Thyroid gland (tissue), 4 donors: ENCODE data around the gene DEPDC7. TPM values are rescaled to one million over a fixed set of nuclear protein-coding genes. Genes with fewer than 3 reads are reported as not detected.

ENCODE experiments used
- DNase-seq, 2 donors: peaks; one replicate each; pipeline ENCODE4 v3.0.0-alpha.2; 2019
- H3K27ac ChIP-seq, 3 donors: fragments of 200-600 bp; sonication (generic); 1 replicate in 2 of 3; 2 replicates in 1 of 3; pipeline ENCODE4 v1.5.1; 2016 to 2019; ENCODE audit warnings: mild to moderate bottlenecking in 1 of 3, moderate library complexity in 1 of 3
- H3K27me3 ChIP-seq: fragments of 200-600 bp; sonication (generic); one replicate; pipeline ENCODE4 v1.5.1; 2019
- H3K36me3 ChIP-seq, 2 donors: fragments of 200-600 bp; sonication (generic); one replicate each; pipeline ENCODE4 v1.5.1; 2016 to 2019
- H3K4me1 ChIP-seq, 2 donors: fragments of 200-600 bp; sonication (generic); one replicate each; pipeline ENCODE4 v1.5.1; 2017 to 2019
- H3K4me3 ChIP-seq, 3 donors: fragments of 200-600 bp; sonication (generic); replicated peaks in 1 of 3; 1 replicate in 2 of 3; 2 replicates in 1 of 3; pipeline ENCODE4 v1.5.1; 2016; ENCODE audit warnings: mild to moderate bottlenecking in 1 of 3
- H3K9me3 ChIP-seq: fragments of 200-600 bp; sonication (generic); one replicate; pipeline ENCODE4 v1.5.1; 2017
- POLR2A ChIP-seq, 2 donors: fragments of 450-650 bp; IDR thresholded peaks; one replicate each; pipeline ENCODE4 v1.6.1; 2017; ENCODE audit warnings: antibody characterized with exemption in 2 of 2, mild to moderate bottlenecking in 2 of 2, moderate library complexity in 1 of 2
- WGBS, 2 donors: methylation state at CpG; one replicate each; pipeline ENCODE4 v1.1.5; 2017; 5-methylcytosine and 5-hydroxymethylcytosine counted together
- intact Hi-C: fragments of 100-400 bp; cut with DNase I; formaldehyde crosslinking; loops from one replicate; pipeline ENCODE4 v1.15.1; 2023
- total RNA-seq, 4 donors: library from RNA; depleted of rRNA; stranded (reverse); fragments of >200 nt; gene quantifications; one replicate each; pipeline ENCODE4 v1.2.3, GENCODE V29; 2016
- TF ChIP-seq, protein P1 (sequence below), 6 experiments: fragments of 200-600 bp in 3 of 6; fragments of 450-650 bp in 3 of 6; sonication (generic) in 3 of 6; IDR thresholded peaks; one replicate each; pipeline ENCODE4 v1.5.1; 2016 to 2019; ENCODE audit warnings: antibody characterized with exemption in 6 of 6, mild to moderate bottlenecking in 2 of 6, inconsistent platforms in 1 of 6, moderate library complexity in 1 of 6

Gene DEPDC7
- total RNA-seq, 4 donors from 2014 or later: 0.63 to 2.6 (median 1.6) TPM; not detected in 1

- intact Hi-C loops: no loop called here
- WGBS, 2 donors: 96% methylated on average over 6 of the region's 6 CpGs
- no peak for DNase-seq
Observed at GRCh38 chr11:33018840-33019239, 3.2 kb downstream of the DEPDC7 start.

DNA sequence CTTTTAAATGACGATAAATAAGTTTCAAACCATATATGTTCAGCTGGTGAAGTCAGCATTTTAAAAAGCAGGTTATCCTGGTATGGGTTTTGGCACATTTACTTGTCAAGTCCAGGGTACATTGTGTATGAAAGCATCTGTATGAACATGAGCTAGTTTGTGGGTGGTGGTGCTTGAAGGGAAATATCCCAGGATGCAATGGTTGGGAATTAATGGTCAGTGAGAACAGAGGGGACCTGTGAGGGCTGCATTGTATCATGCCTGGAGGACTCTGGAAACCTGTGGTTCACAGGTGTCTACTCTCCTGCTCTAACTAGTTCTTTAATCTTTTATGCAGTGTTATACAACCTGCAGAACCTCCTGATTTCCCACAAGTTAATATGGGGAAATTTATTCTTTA lies 5.8 kb downstream of the DEPDC7 start:
- H3K4me1 ChIP-seq: peaks cover 0 to 1% of the 10 kb centered on the region in 2 donors
- TF ChIP-seq POLR2A (IDR thresholded peaks at IDR 0.05): no peak
- TF ChIP-seq, protein P1, sequence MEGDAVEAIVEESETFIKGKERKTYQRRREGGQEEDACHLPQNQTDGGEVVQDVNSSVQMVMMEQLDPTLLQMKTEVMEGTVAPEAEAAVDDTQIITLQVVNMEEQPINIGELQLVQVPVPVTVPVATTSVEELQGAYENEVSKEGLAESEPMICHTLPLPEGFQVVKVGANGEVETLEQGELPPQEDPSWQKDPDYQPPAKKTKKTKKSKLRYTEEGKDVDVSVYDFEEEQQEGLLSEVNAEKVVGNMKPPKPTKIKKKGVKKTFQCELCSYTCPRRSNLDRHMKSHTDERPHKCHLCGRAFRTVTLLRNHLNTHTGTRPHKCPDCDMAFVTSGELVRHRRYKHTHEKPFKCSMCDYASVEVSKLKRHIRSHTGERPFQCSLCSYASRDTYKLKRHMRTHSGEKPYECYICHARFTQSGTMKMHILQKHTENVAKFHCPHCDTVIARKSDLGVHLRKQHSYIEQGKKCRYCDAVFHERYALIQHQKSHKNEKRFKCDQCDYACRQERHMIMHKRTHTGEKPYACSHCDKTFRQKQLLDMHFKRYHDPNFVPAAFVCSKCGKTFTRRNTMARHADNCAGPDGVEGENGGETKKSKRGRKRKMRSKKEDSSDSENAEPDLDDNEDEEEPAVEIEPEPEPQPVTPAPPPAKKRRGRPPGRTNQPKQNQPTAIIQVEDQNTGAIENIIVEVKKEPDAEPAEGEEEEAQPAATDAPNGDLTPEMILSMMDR (IDR thresholded peaks at IDR 0.05): no peak
- no peak overlapping the region for H3K27ac ChIP-seq
- H3K36me3 ChIP-seq: no peaks in the 10 kb centered on the region
- intact Hi-C loops: no loop called here
- H3K9me3 ChIP-seq: no peaks in the 10 kb centered on the region
- no peaks in the 10 kb centered on the region for H3K27me3 ChIP-seq
- H3K4me3 ChIP-seq: no peak overlapping the region
- WGBS, 2 donors: 92 to 98% methylated on average over 1 of the region's 1 CpG
- no peak for DNase-seq

More at GRCh38 chr11:33018840-33019239, 3.2 kb downstream of the DEPDC7 start:
- Histone ChIP-seq H3K36me3 (no peaks in the 10 kb centered on the region), H3K4me1 (peaks cover 0 to 7% of the 10 kb centered on the region in 2 donors), H3K4me3 (no peak overlapping the region), H3K27ac (no peak overlapping the region), H3K27me3 (no peaks in the 10 kb centered on the region), H3K9me3 (no peaks in the 10 kb centered on the region)
- TF ChIP-seq, protein P1 (IDR thresholded peaks at IDR 0.05): no peak
- no peak for TF ChIP-seq POLR2A (IDR thresholded peaks at IDR 0.05)

- intact Hi-C loops: no loop called here
- H3K27me3 ChIP-seq: no peaks in the 10 kb centered on the region
- no peak for DNase-seq
- H3K36me3 ChIP-seq: no peaks in the 10 kb centered on the region
- no peak overlapping the region for H3K4me3 ChIP-seq
- TF ChIP-seq POLR2A (IDR thresholded peaks at IDR 0.05): no peak
- TF ChIP-seq, protein P1 (IDR thresholded peaks at IDR 0.05): no peak
- 43% methylated on average over 1 of the region's 1 CpG for WGBS, 2 donors
- no peaks in the 10 kb centered on the region for H3K9me3 ChIP-seq
- H3K4me1 ChIP-seq: no peaks in the 10 kb centered on the region
- no peak overlapping the region for H3K27ac ChIP-seq
Observed at GRCh38 chr11:33021937-33022336, 6.3 kb downstream of the DEPDC7 start.

DNA sequence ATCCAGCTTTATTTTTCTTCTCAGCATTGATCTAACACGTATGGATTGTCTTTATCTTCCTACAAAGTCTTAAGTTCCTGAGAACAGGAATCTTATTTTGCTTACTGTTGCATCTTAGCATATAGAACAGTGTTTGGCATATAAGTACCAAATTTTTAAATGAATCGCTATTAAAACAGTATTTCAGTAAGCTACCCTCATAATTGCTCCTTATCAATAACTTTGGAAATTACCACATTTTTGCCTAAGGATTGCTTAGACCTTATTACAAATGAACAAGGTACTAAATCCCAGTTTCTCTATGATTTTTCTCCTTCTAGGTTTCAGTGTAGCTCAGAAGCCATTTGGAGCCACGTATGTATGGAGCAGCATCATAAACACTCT lies 9.7 kb downstream of the DEPDC7 start:
- Histone ChIP-seq H3K4me1 (no peaks in the 10 kb centered on the region), H3K36me3 (no peaks in the 10 kb centered on the region), H3K9me3 (no peaks in the 10 kb centered on the region), H3K27me3 (no peaks in the 10 kb centered on the region), H3K27ac (no peak overlapping the region), H3K4me3 (no peak overlapping the region)
- TF ChIP-seq, protein P1 (IDR thresholded peaks at IDR 0.05): no peak
- no peak for TF ChIP-seq POLR2A (IDR thresholded peaks at IDR 0.05)
- DNase-seq: no peak
- WGBS, 2 donors: 88 to 90% methylated on average over 3 of the region's 3 CpGs
- intact Hi-C loops: no loop called here

- TF ChIP-seq POLR2A (IDR thresholded peaks at IDR 0.05): no peak
- TF ChIP-seq, protein P1 (IDR thresholded peaks at IDR 0.05): no peak
- Histone ChIP-seq H3K36me3 (no peaks in the 10 kb centered on the region), H3K9me3 (no peaks in the 10 kb centered on the region), H3K27me3 (no peaks in the 10 kb centered on the region), H3K4me3 (no peak overlapping the region), H3K27ac (no peak overlapping the region), H3K4me1 (no peaks in the 10 kb centered on the region)
- intact Hi-C loops: no loop called here
- 90 to 95% methylated on average over 2 of the region's 2 CpGs for WGBS, 2 donors
- DNase-seq: no peak
Observed at GRCh38 chr11:33027233-33027632, 11.6 kb downstream of the DEPDC7 start.
